GM12864 (cell line): ENCODE measurements around the gene PHOX2B.

Experiments used
- DNase-seq: peaks from one replicate; pipeline ENCODE4 v3.0.0-alpha.2; 2011; ENCODE audit warnings: low read depth
- H3K4me3 ChIP-seq: 2 replicates; pipeline ENCODE4 v1.5.1; 2011; ENCODE audit warnings: mild to moderate bottlenecking, low read depth, low read length, control low read depth
- CTCF ChIP-seq: IDR thresholded peaks from 2 replicates; pipeline ENCODE4 v1.5.1; 2011; ENCODE audit warnings: low read depth, mild to moderate bottlenecking, moderate library complexity, low read length, control low read depth, inconsistent platforms; ENCODE audit errors: missing control alignments

PHOX2B gene

DNA sequence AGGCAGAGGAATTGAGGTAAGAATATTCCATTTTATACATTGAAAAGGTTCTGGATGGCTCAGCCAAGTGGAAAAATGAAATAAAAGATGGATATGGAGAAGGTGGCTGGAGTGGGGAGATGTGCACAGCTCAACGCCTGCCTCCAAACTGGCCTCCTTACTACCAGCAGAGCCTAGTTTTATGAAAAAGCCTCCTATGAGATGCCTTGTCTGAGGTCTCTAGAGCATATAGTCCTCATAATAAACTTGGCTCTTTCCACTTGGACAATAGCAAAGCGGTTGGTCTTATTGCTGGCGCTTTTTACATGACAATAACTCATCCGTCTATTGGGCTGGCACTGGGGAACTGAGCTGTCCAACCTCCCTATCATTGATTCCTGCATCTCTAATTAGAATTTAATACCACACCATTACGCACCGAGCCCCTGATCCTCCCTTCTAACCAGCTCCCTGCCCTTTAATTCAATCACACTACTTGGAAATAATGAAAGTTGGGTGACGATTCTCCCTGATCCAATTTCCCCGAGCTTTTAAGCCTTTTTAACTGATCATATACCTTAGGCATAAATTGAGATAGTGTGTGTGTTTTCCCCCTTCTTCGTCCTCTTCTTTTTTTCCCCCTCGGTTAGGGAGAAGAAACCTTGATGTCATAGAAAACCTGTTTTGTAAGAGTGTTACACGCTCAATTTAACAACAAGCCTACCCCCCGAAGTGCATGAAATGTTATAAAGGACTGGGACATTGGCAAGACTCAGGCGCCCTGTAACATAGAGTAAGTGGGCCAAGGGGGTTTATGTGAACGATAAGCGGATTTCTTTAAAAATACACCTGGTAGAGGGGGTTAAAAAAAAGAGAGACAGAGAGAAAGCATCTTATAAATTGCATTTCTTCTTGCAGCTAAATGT is at the start of gene PHOX2B:
Gene PHOX2B, minus strand, starts transcription at position 155 of the 905 bp plus-strand sequence. Its CDS starts 115 bp downstream, at position 40.
- no peak for DNase-seq
- no peak for TF ChIP-seq CTCF
- H3K4me3 ChIP-seq, result no peak within 1 kb of the TSS

GRCh38 chr4:41797260-41797659 is 48.7 kb upstream of the PHOX2B start:
- no peak for TF ChIP-seq CTCF
- no peak overlapping the region for H3K4me3 ChIP-seq
- DNase-seq, result no peak

DNA sequence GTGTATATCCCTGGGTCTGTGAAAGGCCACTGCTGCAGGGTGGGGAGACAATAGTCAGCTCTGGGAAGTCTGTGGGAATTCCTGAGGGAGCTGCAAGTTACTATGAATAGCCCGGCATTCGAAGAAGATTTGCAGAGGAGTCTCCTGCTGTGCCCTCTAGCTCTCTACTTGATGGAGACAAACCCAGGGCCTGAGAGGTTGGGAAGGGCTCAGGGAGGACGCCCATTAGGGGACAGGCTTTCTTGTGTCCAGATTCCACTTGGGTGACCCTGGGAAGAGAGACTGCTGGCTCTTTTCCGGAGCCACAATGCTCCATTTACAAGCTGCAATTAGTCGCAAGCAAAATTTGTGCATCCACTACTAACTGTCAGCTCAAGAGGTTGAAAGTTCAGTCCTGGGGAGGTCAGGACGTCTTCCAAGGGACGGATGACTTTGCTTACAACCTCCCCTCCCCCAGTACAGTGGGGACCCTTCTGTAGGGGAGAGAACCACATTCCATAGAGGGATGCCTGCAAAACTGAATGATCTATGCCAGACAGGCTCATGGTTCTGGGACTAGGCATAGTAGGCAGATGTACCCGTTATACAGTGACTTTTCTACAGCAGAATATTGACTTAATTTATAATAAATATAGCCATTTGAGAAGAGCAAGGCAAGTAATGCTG is 48.2 kb upstream of the PHOX2B start:
- H3K4me3 ChIP-seq, result no peak overlapping the region
- no peak for TF ChIP-seq CTCF
- no peak for DNase-seq

- no peak for TF ChIP-seq CTCF
These were observed 47.4 kb upstream of the PHOX2B start for GRCh38 chr4:41795796-41796385.

GRCh38 chr4:41792166-41792565 is 43.6 kb upstream of the PHOX2B start:
- no peak for TF ChIP-seq CTCF
- DNase-seq, result no peak
- no peak overlapping the region for H3K4me3 ChIP-seq

More at GRCh38 chr4:41795796-41796385, 47.4 kb upstream of the PHOX2B start:
- no peak for DNase-seq
- H3K4me3 ChIP-seq, result no peak overlapping the region

DNA sequence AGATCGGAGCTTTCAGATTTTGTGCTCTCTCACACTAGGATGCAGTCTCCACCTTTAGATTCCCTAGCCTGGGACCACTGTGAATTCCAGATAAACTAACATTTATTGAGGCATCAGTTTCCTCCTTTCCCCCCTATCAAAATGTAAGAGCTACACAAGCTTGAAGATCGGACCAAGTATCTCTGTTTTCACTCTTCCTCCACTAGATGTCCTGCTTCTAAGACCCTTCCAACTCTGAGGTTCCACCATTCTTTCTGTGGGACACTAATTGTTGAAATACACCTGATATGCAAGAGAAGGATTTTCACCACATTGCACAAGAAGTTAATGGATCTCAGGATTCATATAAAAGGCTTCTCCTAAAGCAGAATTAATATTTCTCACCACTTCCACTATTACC is 43.0 kb upstream of the PHOX2B start:
- no peak for DNase-seq
- H3K4me3 ChIP-seq, result no peak overlapping the region
- TF ChIP-seq CTCF, result no peak
